Measurements from ENCODE around the gene GRID1.
A peak's percentile ranks its signal among the peaks of the same experiment; 100 is the strongest.

GRID1 gene

GRCh38 chr10:86007171-86007570 lies 359.4 kb downstream of the GRID1 start:
- DNase-seq = no peak

- no peak for DNase-seq
These were observed 362.3 kb downstream of the GRID1 start for GRCh38 chr10:86004337-86004736.

- DNase-seq = no peak
These were observed 363.4 kb downstream of the GRID1 start for GRCh38 chr10:86003201-86003621.

GRCh38 chr10:86001521-86001920 lies 365.1 kb downstream of the GRID1 start:
- DNase-seq = no peak

GRCh38 chr10:85997544-85997943 lies 369.1 kb downstream of the GRID1 start:
- no peak for DNase-seq

- DNase-seq = peak; percentile 2 to 54
These were observed 370.8 kb downstream of the GRID1 start for GRCh38 chr10:85995791-85996190.

- no peak for DNase-seq
These were observed 372.6 kb downstream of the GRID1 start for GRCh38 chr10:85993840-85994507.

- no peak for DNase-seq
These were observed 373.5 kb downstream of the GRID1 start for GRCh38 chr10:85993140-85993539.

GRCh38 chr10:85992324-85992723 lies 374.3 kb downstream of the GRID1 start:
- DNase-seq = no peak

- DNase-seq = no peak
These were observed 379.8 kb downstream of the GRID1 start for GRCh38 chr10:85986777-85987176.

- no peak for DNase-seq
These were observed 383.5 kb downstream of the GRID1 start for GRCh38 chr10:85983051-85983450.

- no peak for DNase-seq
These were observed 387.0 kb downstream of the GRID1 start for GRCh38 chr10:85979598-85979997.

GRCh38 chr10:85978566-85979358 lies 387.8 kb downstream of the GRID1 start:
- DNase-seq = peak in 1 of 2 experiments; percentile 44

- DNase-seq = no peak
These were observed 389.0 kb downstream of the GRID1 start for GRCh38 chr10:85977642-85978041.

- DNase-seq = no peak
These were observed 390.3 kb downstream of the GRID1 start for GRCh38 chr10:85976267-85976793.

- DNase-seq = no peak
These were observed 395.1 kb downstream of the GRID1 start for GRCh38 chr10:85971494-85971893.

GRCh38 chr10:85967594-85967993 lies 399.0 kb downstream of the GRID1 start:
- DNase-seq = no peak

- no peak for DNase-seq
These were observed 405.0 kb downstream of the GRID1 start for GRCh38 chr10:85961479-85962067.

- DNase-seq = no peak
These were observed 405.5 kb downstream of the GRID1 start for GRCh38 chr10:85961073-85961472.

GRCh38 chr10:85959239-85959638 lies 407.4 kb downstream of the GRID1 start:
- no peak for DNase-seq

- no peak for DNase-seq
These were observed 415.7 kb downstream of the GRID1 start for GRCh38 chr10:85950921-85951320.

- no peak for DNase-seq
These were observed 419.8 kb downstream of the GRID1 start for GRCh38 chr10:85946713-85947326.

- peak; percentile 7 to 44 for DNase-seq
These were observed 430.4 kb downstream of the GRID1 start for GRCh38 chr10:85936161-85936560.
